ENCODE data around the gene FAM168B.

The FAM168B gene

GRCh38 chr2:131055169-131056065 lies 37.8 kb downstream of the FAM168B start:
- DNase-seq, result no peak

- DNase-seq, result no peak
These were observed 38.8 kb downstream of the FAM168B start for GRCh38 chr2:131054488-131054887.

GRCh38 chr2:131052741-131053263 lies 40.5 kb downstream of the FAM168B start:
- no peak for DNase-seq

- no peak for DNase-seq
These were observed 42.4 kb downstream of the FAM168B start for GRCh38 chr2:131050896-131051295.

GRCh38 chr2:131049150-131049718 lies 44.0 kb downstream of the FAM168B start:
- no peak for DNase-seq

GRCh38 chr2:131048641-131049040 lies 44.6 kb downstream of the FAM168B start:
- no peak for DNase-seq

- no peak for DNase-seq
These were observed 45.2 kb downstream of the FAM168B start for GRCh38 chr2:131047920-131048560.

- DNase-seq, result no peak
These were observed 46.2 kb downstream of the FAM168B start for GRCh38 chr2:131046918-131047652.

- no peak for DNase-seq
These were observed 47.0 kb downstream of the FAM168B start for GRCh38 chr2:131046028-131046917.

- DNase-seq, result no peak
These were observed 47.8 kb downstream of the FAM168B start for GRCh38 chr2:131045286-131046027.

- no peak for DNase-seq
These were observed 48.5 kb downstream of the FAM168B start for GRCh38 chr2:131044757-131045150.

- DNase-seq, result no peak
These were observed 49.0 kb downstream of the FAM168B start for GRCh38 chr2:131044075-131044756.

- DNase-seq, result no peak
These were observed 49.8 kb downstream of the FAM168B start for GRCh38 chr2:131043199-131044074.

- DNase-seq, result no peak
These were observed 51.0 kb downstream of the FAM168B start for GRCh38 chr2:131042148-131042775.

- no peak for DNase-seq
These were observed 51.7 kb downstream of the FAM168B start for GRCh38 chr2:131041402-131042147.

- no peak for DNase-seq
These were observed 52.4 kb downstream of the FAM168B start for GRCh38 chr2:131040661-131041401.

- no peak for DNase-seq
These were observed 53.2 kb downstream of the FAM168B start for GRCh38 chr2:131039908-131040660.
